Smooth muscle cell (in vitro differentiated cells): ENCODE data around the gene DGKB. TPM values are rescaled to one million over a fixed set of nuclear protein-coding genes. Genes with fewer than 3 reads are reported as not detected.
A peak's percentile ranks its signal among the peaks of the same experiment; 100 is the strongest.

Experiments used
- DNase-seq: peaks from one replicate; lab custom pipeline; 2025; ENCODE audit not compliant: unreplicated experiment; lab: John Stamatoyannopoulos, UW
- H2AFZ ChIP-seq: fragments of 200-600 bp; sonication (generic); 2 replicates; pipeline ENCODE4 v1.6.0; 2016; ENCODE audit warnings: antibody characterized with exemption, low read depth, mild to moderate bottlenecking
- H3F3A ChIP-seq: fragments of 200-600 bp; sonication (generic); 2 replicates; pipeline ENCODE4 v1.6.0; 2017; ENCODE audit warnings: antibody characterized with exemption, low read depth
- H3K27ac ChIP-seq: fragments of 200-600 bp; sonication (generic); 2 replicates; pipeline ENCODE4 v1.5.1; 2016; ENCODE audit warnings: low read depth, mild to moderate bottlenecking
- H3K27me3 ChIP-seq: fragments of 200-600 bp; sonication (generic); 2 replicates; pipeline ENCODE4 v1.6.1; 2016; ENCODE audit warnings: low read depth, mild to moderate bottlenecking
- H3K36me3 ChIP-seq: fragments of 200-600 bp; sonication (generic); 2 replicates; pipeline ENCODE4 v1.5.1; 2016; ENCODE audit warnings: low read depth
- H3K4me1 ChIP-seq: fragments of 200-600 bp; sonication (generic); 2 replicates; pipeline ENCODE4 v1.5.1; 2016; ENCODE audit warnings: low read depth
- H3K4me2 ChIP-seq: fragments of 200-600 bp; sonication (generic); 2 replicates; pipeline ENCODE4 v1.6.0; 2016; ENCODE audit warnings: mild to moderate bottlenecking
- H3K4me3 ChIP-seq: fragments of 200-600 bp; sonication (generic); 2 replicates; pipeline ENCODE4 v1.5.1; 2016; ENCODE audit warnings: mild to moderate bottlenecking
- H3K79me2 ChIP-seq: fragments of 200-600 bp; sonication (generic); 2 replicates; pipeline ENCODE4 v1.6.0; 2016; ENCODE audit warnings: low read depth, mild to moderate bottlenecking
- H3K9ac ChIP-seq: fragments of 200-600 bp; sonication (generic); 2 replicates; pipeline ENCODE4 v1.6.0; 2016; ENCODE audit warnings: low read depth
- H3K9me3 ChIP-seq: fragments of 200-600 bp; sonication (generic); replicated peaks from 2 replicates; pipeline ENCODE4 v1.5.1; 2016; ENCODE audit warnings: low read depth
- H4K20me1 ChIP-seq: fragments of 200-600 bp; sonication (generic); 2 replicates; pipeline ENCODE4 v1.6.0; 2016; ENCODE audit warnings: low read depth
- WGBS: methylation state at CpG from one replicate; pipeline ENCODE4 v1.1.7; 2016; ENCODE audit warnings: low lambda C conversion rate; 5-methylcytosine and 5-hydroxymethylcytosine counted together
- polyA plus RNA-seq: library from polyadenylated mRNA; unstranded; fragments of >200 nt; fragmentation: Nextera tagmentation; extraction: Ambion mirVana; gene quantifications from 2 replicates; pipeline ENCODE4 v1.2.1, GENCODE V29; 2016
- total RNA-seq: library from RNA; depleted of rRNA; stranded (reverse); fragments of >200 nt; gene quantifications from 2 replicates; pipeline ENCODE4 v1.2.3, GENCODE V29; 2014
- TF ChIP-seq, protein P1 (sequence below): fragments of 200-600 bp; sonication (generic); IDR thresholded peaks from 2 replicates; pipeline ENCODE4 v1.5.1; 2017; ENCODE audit warnings: borderline replicate concordance, mild to moderate bottlenecking, antibody characterized with exemption; ENCODE audit not compliant: insufficient read depth, poor library complexity, severe bottlenecking

Gene DGKB
- total and polyA plus RNA-seq, 2 experiments from 2014 or later = not detected

DNA sequence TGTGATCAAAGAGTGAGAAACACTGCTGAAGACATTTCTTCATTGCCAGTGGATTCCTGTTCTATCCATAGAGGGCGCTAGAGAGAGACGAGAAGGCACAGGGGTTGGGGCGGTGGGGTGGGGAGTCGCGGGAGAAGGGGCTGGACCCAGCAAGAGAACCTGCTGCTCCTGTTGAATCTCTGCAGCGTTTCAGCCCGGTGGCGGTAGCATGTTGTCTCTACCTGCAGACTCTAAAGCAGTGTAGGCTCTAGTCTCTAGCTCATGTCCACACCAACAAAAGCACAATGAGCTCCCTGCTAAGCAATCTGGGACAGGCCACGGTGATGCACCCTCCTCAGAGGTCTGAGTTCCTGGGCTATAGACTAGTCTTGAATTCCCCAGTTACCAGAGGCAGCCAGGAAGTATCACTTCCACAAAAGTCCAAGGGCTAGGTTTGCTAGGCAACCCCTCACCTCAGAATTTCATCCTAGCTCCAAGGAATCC lies 167.7 kb downstream of the DGKB start:
- Histone ChIP-seq H3K79me2 (no peaks in the 10 kb centered on the region), H3K4me3 (no peak overlapping the region), H3K4me1 (no peaks in the 10 kb centered on the region), H3K4me2 (no peak overlapping the region), H3F3A (no peaks in the 10 kb centered on the region), H3K27ac (no peak overlapping the region), H3K27me3 (no peaks in the 10 kb centered on the region), H3K36me3 (no peaks in the 10 kb centered on the region), H3K9me3 (no peaks in the 10 kb centered on the region), H4K20me1 (no peaks in the 10 kb centered on the region), H2AFZ (no peak overlapping the region), H3K9ac (no peak overlapping the region)
- WGBS = 19% methylated on average over 9 of the region's 9 CpGs
- TF ChIP-seq, protein P1, sequence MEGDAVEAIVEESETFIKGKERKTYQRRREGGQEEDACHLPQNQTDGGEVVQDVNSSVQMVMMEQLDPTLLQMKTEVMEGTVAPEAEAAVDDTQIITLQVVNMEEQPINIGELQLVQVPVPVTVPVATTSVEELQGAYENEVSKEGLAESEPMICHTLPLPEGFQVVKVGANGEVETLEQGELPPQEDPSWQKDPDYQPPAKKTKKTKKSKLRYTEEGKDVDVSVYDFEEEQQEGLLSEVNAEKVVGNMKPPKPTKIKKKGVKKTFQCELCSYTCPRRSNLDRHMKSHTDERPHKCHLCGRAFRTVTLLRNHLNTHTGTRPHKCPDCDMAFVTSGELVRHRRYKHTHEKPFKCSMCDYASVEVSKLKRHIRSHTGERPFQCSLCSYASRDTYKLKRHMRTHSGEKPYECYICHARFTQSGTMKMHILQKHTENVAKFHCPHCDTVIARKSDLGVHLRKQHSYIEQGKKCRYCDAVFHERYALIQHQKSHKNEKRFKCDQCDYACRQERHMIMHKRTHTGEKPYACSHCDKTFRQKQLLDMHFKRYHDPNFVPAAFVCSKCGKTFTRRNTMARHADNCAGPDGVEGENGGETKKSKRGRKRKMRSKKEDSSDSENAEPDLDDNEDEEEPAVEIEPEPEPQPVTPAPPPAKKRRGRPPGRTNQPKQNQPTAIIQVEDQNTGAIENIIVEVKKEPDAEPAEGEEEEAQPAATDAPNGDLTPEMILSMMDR = peak; percentile 34
- DNase-seq = no peak

DNA sequence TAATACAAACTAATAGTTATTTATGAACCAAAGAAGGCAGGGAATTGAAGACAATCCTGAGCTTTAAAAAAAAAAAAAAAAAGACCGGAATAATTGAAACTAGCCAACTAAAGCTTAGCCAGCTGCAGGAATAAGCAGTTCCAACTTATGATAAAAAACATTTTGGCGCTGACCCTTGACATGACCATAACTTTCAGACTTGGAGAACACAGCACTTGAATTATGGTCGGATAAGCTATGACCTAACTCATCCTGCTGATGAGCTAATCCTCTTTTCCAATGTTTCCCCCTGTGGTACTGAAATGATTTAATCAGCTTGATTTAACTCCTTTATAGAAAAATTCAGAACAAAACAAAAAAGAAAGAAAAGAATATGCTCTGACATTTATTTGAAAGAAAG lies 181.8 kb downstream of the DGKB start:
- H3K9ac ChIP-seq = no peak overlapping the region
- H3K4me1 ChIP-seq = no peaks in the 10 kb centered on the region
- no peak overlapping the region for H3K4me3 ChIP-seq
- H3K9me3 ChIP-seq = no peaks in the 10 kb centered on the region
- H2AFZ ChIP-seq = no peak overlapping the region
- H4K20me1 ChIP-seq = no peaks in the 10 kb centered on the region
- DNase-seq = no peak
- no peak overlapping the region for H3K27ac ChIP-seq
- no peaks in the 10 kb centered on the region for H3F3A ChIP-seq
- TF ChIP-seq, protein P1 = no peak
- WGBS = 95% methylated on average over 3 of the region's 3 CpGs
- no peaks in the 10 kb centered on the region for H3K79me2 ChIP-seq
- no peaks in the 10 kb centered on the region for H3K36me3 ChIP-seq
- H3K4me2 ChIP-seq = no peak overlapping the region
- no peaks in the 10 kb centered on the region for H3K27me3 ChIP-seq

DNA sequence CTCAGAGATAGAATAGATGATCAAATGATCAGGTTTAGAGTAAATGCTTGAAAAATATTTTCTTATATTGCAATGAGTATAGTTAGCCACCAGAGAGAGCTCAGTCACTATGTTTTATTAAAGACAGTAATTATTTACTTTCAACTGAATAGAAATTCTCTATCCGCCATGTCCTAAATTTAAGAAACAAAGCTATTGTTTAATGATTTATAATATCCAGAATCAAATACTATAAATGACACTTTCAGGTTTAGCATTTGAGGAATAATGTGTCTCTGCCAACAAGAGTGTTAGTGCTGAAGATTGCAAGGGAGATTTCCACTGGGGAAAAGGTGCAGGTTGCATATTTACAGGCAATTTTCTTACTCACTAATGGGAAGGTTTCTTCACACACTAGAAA lies 184.7 kb downstream of the DGKB start:
- H3K27me3 ChIP-seq = no peaks in the 10 kb centered on the region
- no peaks in the 10 kb centered on the region for H4K20me1 ChIP-seq
- TF ChIP-seq, protein P1 = peak; percentile 63
- H3K4me1 ChIP-seq = no peaks in the 10 kb centered on the region
- no peak overlapping the region for H3K4me3 ChIP-seq
- DNase-seq = no peak
- no peak overlapping the region for H3K27ac ChIP-seq
- 63% methylated on average over 1 of the region's 1 CpG for WGBS
- no peaks in the 10 kb centered on the region for H3K9me3 ChIP-seq
- H3K79me2 ChIP-seq = no peaks in the 10 kb centered on the region
- no peak overlapping the region for H3K9ac ChIP-seq
- no peak overlapping the region for H3K4me2 ChIP-seq
- H3F3A ChIP-seq = no peaks in the 10 kb centered on the region
- H3K36me3 ChIP-seq = no peaks in the 10 kb centered on the region
- H2AFZ ChIP-seq = no peak overlapping the region

DNA sequence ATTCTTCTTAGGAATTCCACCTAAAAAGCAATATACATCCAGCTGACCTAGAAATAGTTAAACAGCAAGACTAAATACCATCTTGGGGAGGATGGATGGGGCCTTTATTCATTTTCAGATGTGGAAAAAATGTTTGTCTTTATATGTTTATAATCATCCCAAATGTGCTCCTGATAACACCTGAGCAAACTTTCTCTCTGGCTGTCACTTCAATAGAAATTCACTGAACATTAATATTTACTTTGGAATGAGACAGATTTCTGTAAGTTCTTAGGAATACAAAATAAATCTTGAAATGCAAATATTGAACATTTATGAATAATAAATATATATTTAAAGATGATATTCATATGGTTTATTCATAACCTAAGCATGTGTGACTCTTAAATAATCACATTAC lies 185.4 kb downstream of the DGKB start:
- TF ChIP-seq, protein P1 = no peak
- Histone ChIP-seq H3K4me3 (no peak overlapping the region), H3K4me2 (no peak overlapping the region)

More for the DNA sequence above, 185.4 kb downstream of the DGKB start:
- no peaks in the 10 kb centered on the region for H3K36me3 ChIP-seq
- H3K9ac ChIP-seq = no peak overlapping the region
- H3K4me1 ChIP-seq = no peaks in the 10 kb centered on the region
- no peaks in the 10 kb centered on the region for H4K20me1 ChIP-seq
- no peaks in the 10 kb centered on the region for H3K79me2 ChIP-seq
- no peaks in the 10 kb centered on the region for H3F3A ChIP-seq
- no peaks in the 10 kb centered on the region for H3K27me3 ChIP-seq
- no peak overlapping the region for H3K27ac ChIP-seq
- no peak for DNase-seq
- no peaks in the 10 kb centered on the region for H3K9me3 ChIP-seq
- H2AFZ ChIP-seq = no peak overlapping the region
